SIG-M5 treated with dmso at 0.1 percent for 504 hours (cell line): ENCODE results near the gene TRIM24.
"Not testable (repeated sequence)": the region's sequence is repeated elsewhere in the genome, so short reads cannot be mapped to it uniquely, and the experiment has no call there.

ENCODE experiments used
- DNase-seq: peaks from one replicate; lab custom pipeline; 2025; ENCODE audit not compliant: unreplicated experiment; lab: John Stamatoyannopoulos, UW

TRIM24 gene

GRCh38 chr7:138460176-138460648 lies at the start of gene TRIM24:
TSS of gene TRIM24 (plus strand) at chr7:138460259. CDS start at chr7:138460549, 290 bp downstream.
- DNase-seq: no peak

- not testable (repeated sequence) for DNase-seq
Observed at GRCh38 chr7:138412077-138412476, 48.0 kb upstream of the TRIM24 start.

DNA sequence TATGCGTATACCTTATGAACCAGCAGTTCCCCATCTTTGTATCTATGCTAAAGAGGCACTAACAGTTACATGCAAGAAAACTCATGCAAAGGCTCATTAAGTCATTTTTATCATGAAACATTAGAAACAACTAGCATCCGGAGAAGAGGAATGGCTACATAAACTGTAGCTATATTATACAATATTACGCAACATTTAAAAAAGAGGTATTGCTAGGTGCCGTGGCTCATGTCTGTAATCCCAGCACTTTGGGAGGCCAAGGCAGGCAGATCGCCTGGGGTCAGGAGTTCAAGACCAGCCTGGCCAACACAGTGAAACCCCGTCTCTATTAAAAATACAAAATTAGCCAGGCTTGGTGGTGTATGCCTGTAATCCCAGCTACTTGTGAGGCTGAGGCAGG lies 47.1 kb upstream of the TRIM24 start:
- not testable (repeated sequence) for DNase-seq

DNA sequence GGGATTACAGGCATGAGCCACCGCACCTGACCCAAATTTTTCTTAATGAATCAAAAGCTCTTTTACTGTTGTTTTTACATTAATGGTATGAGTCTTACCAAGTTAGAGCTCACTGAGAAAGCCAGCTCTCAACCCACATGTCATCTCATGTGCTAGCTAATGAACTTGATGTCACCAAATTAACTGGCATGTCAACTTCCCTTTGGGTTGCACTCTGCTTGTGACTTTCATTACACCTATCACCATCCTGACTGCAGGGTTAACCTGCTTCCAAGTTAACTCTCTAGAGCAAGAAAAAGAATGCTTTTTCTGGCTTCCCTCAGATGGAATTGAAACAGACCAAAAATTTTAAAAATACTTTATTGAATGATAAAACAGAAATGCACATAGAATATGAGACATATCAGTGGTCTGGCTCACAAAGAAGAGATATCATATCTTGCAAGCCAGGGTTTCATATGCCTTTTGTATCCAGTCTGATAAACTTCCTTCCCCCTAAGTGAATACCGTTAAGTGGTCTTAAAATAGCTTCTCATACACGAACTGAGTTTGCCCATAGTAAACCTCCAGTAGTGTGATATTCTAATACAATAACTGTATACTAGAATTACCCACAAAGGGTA lies 42.9 kb upstream of the TRIM24 start:
- DNase-seq: no peak

- DNase-seq: no peak
Observed at GRCh38 chr7:138417764-138418163, 42.3 kb upstream of the TRIM24 start.

- not testable (repeated sequence) for DNase-seq
Observed at GRCh38 chr7:138418403-138418802, 41.7 kb upstream of the TRIM24 start.

DNA sequence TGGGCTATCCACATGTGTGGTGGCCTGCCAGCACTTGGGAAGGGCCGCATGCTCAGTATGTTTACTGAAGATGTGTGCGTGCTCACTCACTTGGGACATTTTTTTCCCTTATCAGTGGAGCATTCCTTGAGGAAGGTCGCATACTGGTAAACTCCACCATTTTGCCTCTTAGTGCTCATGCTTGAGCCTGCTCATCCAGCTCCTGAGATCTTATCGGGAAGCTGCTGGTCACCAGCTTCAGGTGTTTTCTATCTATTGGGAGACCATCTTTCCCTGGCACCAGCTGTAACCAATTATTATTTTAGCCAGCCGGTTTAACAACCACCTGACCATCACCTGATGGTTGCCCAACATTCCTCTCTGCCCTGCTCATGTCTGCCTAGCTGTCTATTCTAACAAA lies 35.0 kb upstream of the TRIM24 start:
- no peak for DNase-seq

GRCh38 chr7:138429577-138430250 lies 30.3 kb upstream of the TRIM24 start:
- peak; percentile 9 for DNase-seq

DNA sequence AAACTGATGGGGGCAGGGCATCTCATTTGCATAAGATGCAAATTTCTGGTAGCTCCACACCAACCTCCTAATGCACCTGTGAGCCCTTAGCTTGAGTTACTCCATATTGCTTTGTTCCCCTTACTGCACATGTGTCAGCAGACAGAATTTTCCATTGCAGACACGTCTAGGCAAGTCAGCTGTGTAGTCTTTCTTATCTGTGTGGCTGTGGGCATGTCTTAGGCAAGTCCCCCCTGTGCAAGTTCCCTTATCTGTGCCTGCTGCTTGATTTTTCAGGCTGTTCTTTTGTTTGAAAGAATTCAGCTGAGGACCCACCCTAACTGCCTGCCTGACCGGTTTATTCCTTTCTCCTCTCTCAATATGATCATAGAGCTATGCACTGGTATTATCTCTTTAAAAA lies 28.5 kb upstream of the TRIM24 start:
- peak; percentile 27 for DNase-seq

DNA sequence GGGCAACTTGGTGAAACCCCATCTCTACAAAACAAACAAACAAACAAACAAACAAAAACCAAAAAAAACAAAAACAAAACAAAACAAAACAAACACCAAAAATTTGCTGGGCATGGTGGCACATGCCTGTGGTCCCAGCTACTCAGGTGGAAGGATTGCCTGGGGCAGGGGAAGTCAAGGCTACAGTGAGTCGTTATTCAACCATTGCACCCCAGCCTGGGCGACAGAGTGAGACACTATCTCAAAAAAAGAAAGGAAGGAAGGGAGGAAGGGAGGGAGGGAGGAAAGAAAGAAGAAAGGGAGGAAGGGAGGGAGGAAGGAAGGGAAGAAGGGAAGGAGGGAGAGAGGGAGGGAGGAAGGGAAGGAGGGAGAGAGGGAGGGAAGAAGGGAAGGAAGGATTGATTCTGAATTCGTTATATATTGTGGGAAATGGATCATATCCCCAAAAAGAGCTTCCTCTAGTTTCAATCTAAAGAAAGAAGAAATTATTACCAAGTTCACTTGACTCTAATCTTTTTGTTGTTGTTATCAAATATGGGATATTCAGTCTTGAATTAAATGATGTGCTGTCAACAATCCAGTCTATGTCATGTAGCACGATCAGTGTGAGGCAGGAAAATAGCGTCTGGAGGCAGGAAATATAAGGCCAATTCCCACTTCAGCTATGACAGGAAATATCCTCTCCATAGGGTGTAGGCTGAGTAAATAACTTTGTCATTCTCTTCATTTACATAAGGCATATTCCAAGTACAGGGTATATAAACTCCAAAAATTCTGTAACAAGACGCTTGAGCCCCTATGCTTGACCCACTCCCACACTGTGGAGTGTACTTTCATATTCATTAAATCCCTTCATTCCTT lies 26.2 kb upstream of the TRIM24 start:
- DNase-seq: no peak

GRCh38 chr7:138434597-138435019 lies 25.5 kb upstream of the TRIM24 start:
- DNase-seq: no peak

GRCh38 chr7:138435231-138435919 lies 24.7 kb upstream of the TRIM24 start:
- no peak for DNase-seq

DNA sequence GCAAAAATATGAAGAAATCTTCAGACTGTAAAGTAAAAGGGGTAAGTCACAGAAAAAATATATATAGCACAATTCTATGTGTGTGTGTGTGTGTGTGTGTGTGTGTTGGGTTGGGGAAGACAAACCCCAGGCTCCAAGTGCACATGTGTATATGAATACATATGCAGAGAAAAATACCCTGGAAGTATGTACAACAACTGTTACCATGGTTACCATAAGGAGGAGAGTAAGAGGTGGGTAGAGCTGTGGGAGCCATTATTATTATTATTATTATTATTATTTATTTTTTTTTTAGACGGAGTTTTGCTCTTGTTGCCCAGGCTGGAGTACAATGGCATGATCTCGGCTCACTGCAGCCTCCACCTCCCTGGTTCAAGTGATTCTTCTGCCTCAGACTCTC lies 23.7 kb upstream of the TRIM24 start:
- DNase-seq: no peak

- no peak for DNase-seq
Observed at GRCh38 chr7:138440460-138440859, 19.6 kb upstream of the TRIM24 start.

DNA sequence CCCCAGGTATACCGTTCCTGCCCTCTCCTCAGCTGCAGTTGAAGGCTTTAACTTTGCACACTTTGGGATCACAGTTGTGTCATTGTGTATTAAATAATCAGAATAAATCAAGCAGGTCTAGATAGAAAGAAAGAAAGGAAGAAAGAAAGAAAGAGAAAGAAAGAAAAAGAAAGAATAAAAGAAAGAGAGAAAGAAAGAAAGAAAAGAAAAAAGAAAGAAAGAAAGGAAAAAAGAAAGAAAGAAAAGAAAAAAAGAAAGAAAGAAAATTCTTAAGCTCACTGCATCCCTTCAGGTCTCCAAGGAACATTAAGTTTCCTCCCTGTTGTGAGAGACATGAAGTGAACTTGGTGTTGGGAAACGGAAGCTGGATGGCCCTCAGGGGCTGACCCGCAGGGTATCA lies 17.2 kb upstream of the TRIM24 start:
- no peak for DNase-seq

- no peak for DNase-seq
Observed at GRCh38 chr7:138449580-138449979, 10.5 kb upstream of the TRIM24 start.

GRCh38 chr7:138455609-138456008 lies 4.5 kb upstream of the TRIM24 start:
- DNase-seq: no peak

- no peak for DNase-seq
Observed at GRCh38 chr7:138456220-138456619, 3.8 kb upstream of the TRIM24 start.

GRCh38 chr7:138458576-138459412 lies 1.3 kb upstream of the TRIM24 start:
- no peak for DNase-seq
